HepG2 (cell line): ENCODE results near the gene RBSN. TPM values are rescaled to one million over a fixed set of nuclear protein-coding genes. Genes with fewer than 3 reads are reported as not detected.

Experiments used
- CBFB ChIP-seq: sonication (generic); formaldehyde crosslinking; IDR thresholded peaks from 2 replicates; pipeline ENCODE4 v1.4.0; 2020; ENCODE audit warnings: missing genetic modification reagents
- DR1 ChIP-seq: sonication (generic); formaldehyde crosslinking; IDR thresholded peaks from 2 replicates; pipeline ENCODE4 v1.8.0; 2021; ENCODE audit warnings: mild to moderate bottlenecking, missing genetic modification reagents, inconsistent platforms
- ELK4 ChIP-seq: sonication (generic); formaldehyde crosslinking; IDR thresholded peaks from 2 replicates; pipeline ENCODE4 v1.9.0; 2021; ENCODE audit warnings: missing genetic modification reagents, borderline replicate concordance
- ETS1 ChIP-seq: sonication (generic); formaldehyde crosslinking; IDR thresholded peaks from 2 replicates; pipeline ENCODE4 v1.4.0; 2020; ENCODE audit warnings: missing genetic modification reagents
- FOXO1 ChIP-seq: sonication (generic); formaldehyde crosslinking; IDR thresholded peaks from 2 replicates; pipeline ENCODE4 v1.4.0; 2020; ENCODE audit warnings: missing genetic modification reagents
- HCFC1 ChIP-seq: fragments of 150-350 bp; IDR thresholded peaks from 2 replicates; pipeline ENCODE4 v1.6.1; 2014; ENCODE audit warnings: low read depth, low read length
- HNF1B ChIP-seq: sonication (generic); formaldehyde crosslinking; IDR thresholded peaks from 2 replicates; pipeline ENCODE4 v1.5.1; 2020; ENCODE audit warnings: mild to moderate bottlenecking, moderate library complexity, missing genetic modification reagents
- KMT2B ChIP-seq: IDR thresholded peaks from 2 replicates; pipeline ENCODE4 v1.6.1; 2016; ENCODE audit warnings: missing genetic modification reagents, missing compliant biosample characterization
- NFRKB ChIP-seq: fragments of 450-650 bp; IDR thresholded peaks from 2 replicates; pipeline ENCODE4 v1.6.1; 2017
- RXRB ChIP-seq: IDR thresholded peaks from 2 replicates; pipeline ENCODE4 v1.6.1; 2016; ENCODE audit warnings: borderline replicate concordance, missing genetic modification reagents, missing compliant biosample characterization
- ZBTB21 ChIP-seq: sonication (generic); formaldehyde crosslinking; IDR thresholded peaks from 2 replicates; pipeline ENCODE4 v1.4.0; 2020; ENCODE audit warnings: missing genetic modification reagents
- ZC3H13 ChIP-seq: sonication (generic); formaldehyde crosslinking; IDR thresholded peaks from 2 replicates; pipeline ENCODE4 v1.8.1; 2023; ENCODE audit warnings: mild to moderate bottlenecking, missing genetic modification reagents, moderate library complexity
- ZNF234 ChIP-seq: sonication (generic); formaldehyde crosslinking; conservative IDR thresholded peaks from 2 replicates; pipeline ENCODE4 v1.5.1; 2020; ENCODE audit warnings: mild to moderate bottlenecking, missing genetic modification reagents
- ZNF326 ChIP-seq: sonication (generic); formaldehyde crosslinking; IDR thresholded peaks from 2 replicates; pipeline ENCODE4 v1.4.0; 2020; ENCODE audit warnings: missing genetic modification reagents, borderline replicate concordance
- ZNF350 ChIP-seq: sonication (generic); formaldehyde crosslinking; IDR thresholded peaks from 2 replicates; pipeline ENCODE4 v1.4.0; 2020; ENCODE audit warnings: mild to moderate bottlenecking, low read depth, missing genetic modification reagents, borderline replicate concordance
- ZNF749 ChIP-seq: sonication (generic); formaldehyde crosslinking; IDR thresholded peaks from 2 replicates; pipeline ENCODE4 v1.8.0; 2022; ENCODE audit warnings: mild to moderate bottlenecking, missing genetic modification reagents, moderate library complexity, borderline replicate concordance
- ZNF766 ChIP-seq: sonication (generic); formaldehyde crosslinking; IDR thresholded peaks from 2 replicates; pipeline ENCODE4 v1.5.0; 2020; ENCODE audit warnings: missing genetic modification reagents, borderline replicate concordance
- ZSCAN31 ChIP-seq: sonication (generic); formaldehyde crosslinking; IDR thresholded peaks from 2 replicates; pipeline ENCODE4 v1.5.0; 2020; ENCODE audit warnings: low read depth, mild to moderate bottlenecking, missing genetic modification reagents
- polyA plus RNA-seq, 8 experiments: library from polyadenylated mRNA; depleted of rRNA in 3 of 8; stranded (reverse) in 7 of 8; unstranded in 1 of 8; fragments of >200 nt; fragmentation: Illumina TruSeq in 4 of 8; extraction: Trizol in 4 of 8; gene quantifications; 2 replicates each; pipeline versions ENCODE4 v1.2.1 to v1.2.3, GENCODE V29; 2011 to 2016; ENCODE audit warnings: low read depth in 4 of 8, missing spikeins in 1 of 8, mixed read lengths in 1 of 8; ENCODE audit not compliant: insufficient read depth in 1 of 8
- total RNA-seq, 5 experiments: library from RNA; depleted of rRNA; stranded (reverse); fragments of >200 nt; fragmentation: Illumina TruSeq; extraction: Trizol; gene quantifications; 2 replicates each; pipeline ENCODE4 v1.2.3, GENCODE V29; 2016; ENCODE audit warnings: low read depth in 1 of 5
- TF ChIP-seq, protein P1 (sequence below): sonication (generic); formaldehyde crosslinking; IDR thresholded peaks from 2 replicates; pipeline ENCODE4 v1.5.1; 2020; ENCODE audit warnings: missing genetic modification reagents, mild to moderate bottlenecking, borderline replicate concordance
- TF ChIP-seq, protein P2 (sequence below): sonication (generic); formaldehyde crosslinking; IDR thresholded peaks from 2 replicates; pipeline ENCODE4 v1.8.1; 2023; ENCODE audit warnings: mild to moderate bottlenecking, missing genetic modification reagents, borderline replicate concordance
- TF ChIP-seq, protein P3 (sequence below): sonication (generic); formaldehyde crosslinking; IDR thresholded peaks from 2 replicates; pipeline ENCODE4 v1.5.0; 2020; ENCODE audit warnings: missing genetic modification reagents

Gene RBSN
- total and polyA plus RNA-seq, 2 of the 13 experiments (the other 11 are each of a cell fraction or from before 2014, with no cell fraction given), result 7.9 to 11.8 TPM

GRCh38 chr3:15098503-15099363 is at the start of gene RBSN (continued):
- TF ChIP-seq ETS1 (CRISPR knock-in tag) (0 out of 2 replicates have a peak, but pooled peaks have one; percentile 51), CBFB (CRISPR knock-in tag) (peak; percentile 92), FOXO1 (peak; percentile 70), KMT2B (CRISPR knock-in tag) (peak; percentile 100), ZNF766 (CRISPR knock-in tag) (peak; percentile 79; the same call in 1 of the 2 replicates), HCFC1 (peak; percentile 81), ZNF350 (CRISPR knock-in tag) (peak; percentile 93), ZNF749 (CRISPR knock-in tag) (peak; percentile 46; the same call in 1 of the 2 replicates), NFRKB (no peak), HNF1B (peak; percentile 94), ZC3H13 (peak; percentile 97), DR1 (peak; percentile 89), RXRB (peak; percentile 78; the same call in 1 of the 2 replicates), ZNF234 (CRISPR knock-in tag) (peak; percentile 74; the same call in 1 of the 2 replicates), ZBTB21 (CRISPR knock-in tag) (peak; percentile 66; the same call in 1 of the 2 replicates), ZNF326 (CRISPR knock-in tag) (no peak), ELK4 (CRISPR knock-in tag) (peak; percentile 86; the same call in 1 of the 2 replicates), ZSCAN31 (CRISPR knock-in tag) (peak; percentile 90)
- TF ChIP-seq, protein P1, sequence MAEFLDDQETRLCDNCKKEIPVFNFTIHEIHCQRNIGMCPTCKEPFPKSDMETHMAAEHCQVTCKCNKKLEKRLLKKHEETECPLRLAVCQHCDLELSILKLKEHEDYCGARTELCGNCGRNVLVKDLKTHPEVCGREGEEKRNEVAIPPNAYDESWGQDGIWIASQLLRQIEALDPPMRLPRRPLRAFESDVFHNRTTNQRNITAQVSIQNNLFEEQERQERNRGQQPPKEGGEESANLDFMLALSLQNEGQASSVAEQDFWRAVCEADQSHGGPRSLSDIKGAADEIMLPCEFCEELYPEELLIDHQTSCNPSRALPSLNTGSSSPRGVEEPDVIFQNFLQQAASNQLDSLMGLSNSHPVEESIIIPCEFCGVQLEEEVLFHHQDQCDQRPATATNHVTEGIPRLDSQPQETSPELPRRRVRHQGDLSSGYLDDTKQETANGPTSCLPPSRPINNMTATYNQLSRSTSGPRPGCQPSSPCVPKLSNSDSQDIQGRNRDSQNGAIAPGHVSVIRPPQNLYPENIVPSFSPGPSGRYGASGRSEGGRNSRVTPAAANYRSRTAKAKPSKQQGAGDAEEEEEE (CRISPR knock-in tag), result 0 out of 2 replicates have a peak, but pooled peaks have one; percentile 50
- TF ChIP-seq, protein P2, sequence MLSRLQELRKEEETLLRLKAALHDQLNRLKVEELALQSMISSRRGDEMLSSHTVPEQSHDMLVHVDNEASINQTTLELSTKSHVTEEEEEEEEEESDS, result peak; percentile 80; the same call in 1 of the 2 replicates
- TF ChIP-seq, protein P3, sequence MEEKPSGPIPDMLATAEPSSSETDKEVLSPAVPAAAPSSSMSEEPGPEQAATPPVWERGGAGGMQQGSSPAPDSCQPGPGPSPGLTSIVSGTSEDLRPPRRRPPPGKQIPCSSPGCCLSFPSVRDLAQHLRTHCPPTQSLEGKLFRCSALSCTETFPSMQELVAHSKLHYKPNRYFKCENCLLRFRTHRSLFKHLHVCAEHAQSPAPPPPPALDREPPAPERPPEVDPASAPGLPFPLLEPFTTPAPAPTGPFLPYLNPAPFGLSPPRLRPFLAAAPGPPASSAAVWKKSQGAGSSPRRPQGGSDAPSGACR, result no peak; the same call in 1 of the 2 replicates
